Activated CD8-positive, alpha-beta T cell treated with anti-CD3 and anti-CD28 coated beads for 36 hours (primary cell): ENCODE data around the gene COL25A1. TPM values are rescaled to one million over a fixed set of nuclear protein-coding genes. Genes with fewer than 3 reads are reported as not detected.
A peak's percentile ranks its signal among the peaks of the same experiment; 100 is the strongest.

Experiments
- ATAC-seq: fragments of 200-7000 bp; cut with Tn5 transposase; one replicate; pipeline ENCODE4 v1.10.0; 2021; ENCODE audit warnings: mild to moderate bottlenecking, moderate library complexity
- CTCF ChIA-PET: fragments of 350-600 bp; sonication (Branson Sonifier 250); formaldehyde crosslinking; loops from one replicate; lab custom pipeline; 2021; ENCODE audit warnings: antibody characterized with exemption; lab: Charles Lee
- POLR2A ChIA-PET: fragments of 350-600 bp; sonication (Branson Sonifier 250); formaldehyde crosslinking; loops from one replicate; lab custom pipeline; 2021; ENCODE audit warnings: antibody characterized with exemption; lab: Charles Lee
- DNase-seq: peaks from one replicate; pipeline ENCODE4 v3.0.0-alpha.2; 2020
- H3K27ac Mint-ChIP-seq: one replicate; pipeline ENCODE4 v1.8.0; 2021; ENCODE audit warnings: mild to moderate bottlenecking, mixed read lengths
- H3K27me3 Mint-ChIP-seq: one replicate; pipeline ENCODE4 v1.8.0; 2021; ENCODE audit warnings: mixed read lengths
- H3K36me3 Mint-ChIP-seq: one replicate; pipeline ENCODE4 v1.8.0; 2021; ENCODE audit warnings: low read depth, mixed read lengths
- H3K4me1 Mint-ChIP-seq: one replicate; pipeline ENCODE4 v1.8.0; 2021; ENCODE audit warnings: low read depth, mixed read lengths
- H3K4me3 Mint-ChIP-seq: one replicate; pipeline ENCODE4 v1.8.0; 2021; ENCODE audit warnings: mild to moderate bottlenecking, moderate library complexity, mixed read lengths
- H3K9me3 Mint-ChIP-seq: one replicate; pipeline ENCODE4 v1.8.0; 2021; ENCODE audit warnings: mixed read lengths
- intact Hi-C: fragments of 100-400 bp; cut with micrococcal nuclease; formaldehyde crosslinking; loops from one replicate; pipeline ENCODE4 v1.10.0; 2022
- total RNA-seq, 2 experiments: library from RNA; stranded (reverse); gene quantifications; one replicate each; pipeline ENCODE4 v1.2.3, GENCODE V29; 2021
- TF ChIP-seq, protein P1 (sequence below): fragments of 200-600 bp; IDR thresholded peaks from one replicate; pipeline ENCODE4 v1.8.0; 2022; ENCODE audit warnings: antibody characterized with exemption, mild to moderate bottlenecking

COL25A1 gene
- total RNA-seq, 2 experiments from 2014 or later: not detected

DNA sequence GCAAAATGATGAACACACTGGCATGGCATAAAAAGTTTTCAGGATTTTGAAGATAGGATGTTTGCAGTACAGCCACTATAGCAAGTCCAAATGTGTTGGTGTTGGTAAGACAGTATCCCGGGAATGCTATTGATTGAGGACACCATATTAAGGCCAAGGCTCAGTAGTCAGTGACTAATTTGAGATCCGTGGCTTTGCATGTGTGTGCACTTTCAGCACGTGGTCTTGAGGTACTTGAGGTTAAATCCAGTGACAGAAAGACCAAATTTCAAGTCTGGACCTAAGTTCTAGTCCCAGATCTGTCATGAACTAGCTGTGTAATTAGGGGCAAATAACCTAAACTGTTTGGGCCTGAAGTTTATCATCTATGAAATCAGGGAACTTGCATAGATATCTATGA, 463.1 kb downstream of the COL25A1 start:
- ATAC-seq (no peak), DNase-seq (no peak)
- Mint-ChIP-seq H3K36me3 (no peaks in the 10 kb centered on the region), H3K27ac (no peak overlapping the region), H3K4me1 (no peaks in the 10 kb centered on the region), H3K4me3 (no peak overlapping the region), H3K9me3 (no peaks in the 10 kb centered on the region), H3K27me3 (peaks cover 2% of the 10 kb centered on the region)
- intact Hi-C loops: loop anchor here (10.0 kb wide), 1 partner anchor 565 kb away; no protein-coding TSS in a partner anchor
- CTCF ChIA-PET: no interaction called here
- TF ChIP-seq, protein P1, sequence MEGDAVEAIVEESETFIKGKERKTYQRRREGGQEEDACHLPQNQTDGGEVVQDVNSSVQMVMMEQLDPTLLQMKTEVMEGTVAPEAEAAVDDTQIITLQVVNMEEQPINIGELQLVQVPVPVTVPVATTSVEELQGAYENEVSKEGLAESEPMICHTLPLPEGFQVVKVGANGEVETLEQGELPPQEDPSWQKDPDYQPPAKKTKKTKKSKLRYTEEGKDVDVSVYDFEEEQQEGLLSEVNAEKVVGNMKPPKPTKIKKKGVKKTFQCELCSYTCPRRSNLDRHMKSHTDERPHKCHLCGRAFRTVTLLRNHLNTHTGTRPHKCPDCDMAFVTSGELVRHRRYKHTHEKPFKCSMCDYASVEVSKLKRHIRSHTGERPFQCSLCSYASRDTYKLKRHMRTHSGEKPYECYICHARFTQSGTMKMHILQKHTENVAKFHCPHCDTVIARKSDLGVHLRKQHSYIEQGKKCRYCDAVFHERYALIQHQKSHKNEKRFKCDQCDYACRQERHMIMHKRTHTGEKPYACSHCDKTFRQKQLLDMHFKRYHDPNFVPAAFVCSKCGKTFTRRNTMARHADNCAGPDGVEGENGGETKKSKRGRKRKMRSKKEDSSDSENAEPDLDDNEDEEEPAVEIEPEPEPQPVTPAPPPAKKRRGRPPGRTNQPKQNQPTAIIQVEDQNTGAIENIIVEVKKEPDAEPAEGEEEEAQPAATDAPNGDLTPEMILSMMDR: no peak
- POLR2A ChIA-PET: no interaction called here

- no peak overlapping the region for H3K4me3 Mint-ChIP-seq
- ATAC-seq: no peak
- H3K27ac Mint-ChIP-seq: no peak overlapping the region
- H3K36me3 Mint-ChIP-seq: no peaks in the 10 kb centered on the region
- TF ChIP-seq, protein P1: no peak
- H3K9me3 Mint-ChIP-seq: no peaks in the 10 kb centered on the region
- no peaks in the 10 kb centered on the region for H3K4me1 Mint-ChIP-seq
- peaks cover 4% of the 10 kb centered on the region for H3K27me3 Mint-ChIP-seq
- CTCF ChIA-PET: interaction anchor here (0.5 kb wide), 1 partner anchor 1116 kb away, joined by 3 read pairs; no protein-coding TSS in a partner anchor
- intact Hi-C loops: loop anchor here (10.0 kb wide), 1 partner anchor 566 kb away; no protein-coding TSS in a partner anchor
- no peak for DNase-seq
- POLR2A ChIA-PET: no interaction called here
Observed at GRCh38 chr4:108838451-108838850, 464.0 kb downstream of the COL25A1 start.

DNA sequence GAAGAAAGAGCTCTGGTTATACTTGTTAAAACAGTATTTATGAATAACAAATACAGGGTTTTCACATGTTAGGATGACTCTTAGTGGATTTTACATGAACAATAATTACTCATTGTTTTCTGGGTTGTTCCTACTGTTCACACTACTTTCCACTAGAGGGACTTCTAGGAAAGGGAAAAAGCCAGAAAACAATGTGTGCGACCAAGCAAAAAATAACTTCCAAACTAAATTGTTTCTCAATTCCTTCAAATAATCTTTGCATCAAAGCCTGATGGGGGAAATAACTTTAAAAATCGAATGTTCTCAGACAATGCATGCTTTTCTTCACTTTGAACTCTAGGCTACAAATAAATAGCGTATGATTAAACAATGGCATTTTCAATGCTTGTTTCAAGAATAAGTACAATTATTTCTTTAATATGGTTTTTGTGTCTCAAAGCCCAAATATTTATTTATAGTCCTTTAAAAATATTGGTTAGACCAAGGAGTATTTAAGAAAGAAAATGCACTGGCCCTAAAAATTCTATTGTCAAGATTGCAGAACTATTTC, 467.5 kb downstream of the COL25A1 start:
- ATAC-seq (no peak), DNase-seq (no peak)
- ChIA-PET POLR2A (no interaction called here), CTCF (interaction anchor here (1.0 to 2.0 kb wide), 3 partner anchors 21 to 571 kb away, joined by 3 to 10 read pairs (median 3); no protein-coding TSS in a partner anchor)
- Mint-ChIP-seq H3K27me3 (peaks cover 5% of the 10 kb centered on the region), H3K9me3 (no peaks in the 10 kb centered on the region), H3K4me1 (no peaks in the 10 kb centered on the region), H3K4me3 (no peak overlapping the region), H3K36me3 (no peaks in the 10 kb centered on the region), H3K27ac (no peak overlapping the region)
- TF ChIP-seq, protein P1: peak; percentile 59
- intact Hi-C loops: loop anchor here (10.0 kb wide), 1 partner anchor 570 kb away; no protein-coding TSS in a partner anchor

DNA sequence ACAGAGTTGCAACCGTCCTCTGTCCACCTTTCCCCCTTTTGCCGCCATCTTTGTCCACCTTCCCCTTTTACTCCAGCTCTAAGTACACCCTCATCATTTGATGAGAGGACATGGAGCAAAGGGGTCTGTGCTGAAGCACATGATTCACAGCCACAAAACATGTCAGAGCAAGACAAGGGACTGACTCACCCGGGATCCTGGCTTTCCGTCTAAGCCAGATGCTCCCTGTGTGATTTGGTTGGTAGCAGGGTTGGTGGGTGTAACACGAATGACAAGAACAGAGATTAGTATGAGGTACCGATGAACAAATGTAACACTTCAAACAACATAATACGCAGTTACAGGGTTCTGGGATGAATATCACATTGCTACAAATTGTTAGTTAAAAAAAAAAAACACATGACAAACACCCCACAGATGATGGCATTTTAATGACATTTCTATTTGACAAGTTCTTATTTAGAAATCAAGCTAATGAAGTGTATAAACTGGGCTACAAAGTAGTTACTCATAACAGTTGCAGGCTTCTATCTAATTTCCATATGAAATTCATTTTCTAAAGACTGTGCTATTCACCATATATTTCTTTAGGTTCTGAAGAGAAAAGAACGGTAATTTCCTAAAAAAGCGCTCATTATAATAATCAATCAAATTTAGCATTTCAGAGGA, 468.2 kb downstream of the COL25A1 start:
- no peak overlapping the region for H3K27ac Mint-ChIP-seq
- no peaks in the 10 kb centered on the region for H3K4me1 Mint-ChIP-seq
- ChIA-PET CTCF (interaction anchor here (0.9 to 2.0 kb wide), 4 partner anchors 22 to 571 kb away, joined by 3 to 10 read pairs (median 3); no protein-coding TSS in a partner anchor), POLR2A (no interaction called here)
- ATAC-seq: no peak
- DNase-seq: no peak
- H3K9me3 Mint-ChIP-seq: no peaks in the 10 kb centered on the region
- no peaks in the 10 kb centered on the region for H3K36me3 Mint-ChIP-seq
- H3K27me3 Mint-ChIP-seq: peaks cover 5% of the 10 kb centered on the region
- intact Hi-C loops: loop anchor here (10.0 kb wide), 1 partner anchor 571 kb away; no protein-coding TSS in a partner anchor
- TF ChIP-seq, protein P1: no peak
- no peak overlapping the region for H3K4me3 Mint-ChIP-seq

DNA sequence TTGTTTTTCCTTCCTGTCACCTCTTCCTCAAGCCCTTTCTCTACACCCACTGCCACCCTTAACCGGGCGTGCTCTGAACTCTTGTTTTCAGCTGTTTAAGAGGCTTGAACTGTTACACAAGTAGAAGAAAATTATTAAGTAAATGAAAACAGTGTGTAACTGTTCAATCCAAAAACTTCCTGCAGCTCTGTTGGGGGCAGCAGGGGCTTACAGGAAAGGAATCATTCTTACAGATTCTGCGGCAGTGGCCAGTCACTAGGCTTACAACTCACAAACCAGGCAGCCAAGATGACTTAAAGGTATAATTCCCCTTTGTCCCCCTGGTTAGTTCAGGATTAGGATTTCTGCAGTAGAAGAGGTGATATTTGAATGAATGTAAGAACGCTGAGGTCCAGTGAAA, 469.4 kb downstream of the COL25A1 start:
- H3K9me3 Mint-ChIP-seq: no peaks in the 10 kb centered on the region
- peaks cover 5% of the 10 kb centered on the region for H3K27me3 Mint-ChIP-seq
- POLR2A ChIA-PET: no interaction called here
- intact Hi-C loops: loop anchor here (10.0 kb wide), 1 partner anchor 572 kb away; no protein-coding TSS in a partner anchor
- CTCF ChIA-PET: interaction anchor here (0.9 to 2.0 kb wide), 2 partner anchors 263 to 572 kb away, joined by 3 to 10 read pairs; no protein-coding TSS in a partner anchor
- no peak for ATAC-seq
- no peaks in the 10 kb centered on the region for H3K4me1 Mint-ChIP-seq
- H3K36me3 Mint-ChIP-seq: no peaks in the 10 kb centered on the region
- no peak overlapping the region for H3K27ac Mint-ChIP-seq
- no peak overlapping the region for H3K4me3 Mint-ChIP-seq
- TF ChIP-seq, protein P1: no peak
- DNase-seq: no peak
